HG03460 (cell line): ENCODE measurements around the gene VAMP5.
"Not testable (repeated sequence)": the region's sequence is repeated elsewhere in the genome, so short reads cannot be mapped to it uniquely, and the experiment has no call there.

Source experiments
- ATAC-seq: cut with Tn5 transposase; IDR thresholded peaks from one replicate; pipeline ENCODE4 v1.9.1; 2021; ENCODE audit not compliant: unreplicated experiment

Gene VAMP5

GRCh38 chr2:85600235-85600575, 16.0 kb downstream of the VAMP5 start:
- ATAC-seq, result no peak

- no peak for ATAC-seq
Observed at GRCh38 chr2:85600951-85601770, 16.9 kb downstream of the VAMP5 start.

GRCh38 chr2:85601771-85602475, 17.7 kb downstream of the VAMP5 start:
- peak; percentile 34 for ATAC-seq

GRCh38 chr2:85602476-85603234, 18.4 kb downstream of the VAMP5 start, which contains the start of gene TMEM150A:
TMEM150A (minus strand) TSS chr2:85602698; CDS start chr2:85601948, 750 bp downstream.
- ATAC-seq, result peak; percentile 97

GRCh38 chr2:85604133-85604444, 19.9 kb downstream of the VAMP5 start:
- not testable (repeated sequence) for ATAC-seq

GRCh38 chr2:85604568-85605339, 20.5 kb downstream of the VAMP5 start:
- no peak for ATAC-seq

- ATAC-seq, result no peak
Observed at GRCh38 chr2:85605406-85606115, 21.3 kb downstream of the VAMP5 start.

GRCh38 chr2:85606116-85606455, 21.9 kb downstream of the VAMP5 start:
- ATAC-seq, result no peak

GRCh38 chr2:85607268-85608215, 23.3 kb downstream of the VAMP5 start:
- ATAC-seq, result no peak

GRCh38 chr2:85611217-85611704, 27.0 kb downstream of the VAMP5 start:
- peak; percentile 12 for ATAC-seq

GRCh38 chr2:85611705-85612587, 27.7 kb downstream of the VAMP5 start, which contains the start of gene C2orf68:
C2orf68 (minus strand) TSS chr2:85612066; CDS start chr2:85611984, 82 bp downstream.
- peak; percentile 76 for ATAC-seq

- ATAC-seq, result no peak
Observed at GRCh38 chr2:85613717-85614515, 29.7 kb downstream of the VAMP5 start.

GRCh38 chr2:85614757-85615156, 30.5 kb downstream of the VAMP5 start:
- not testable (repeated sequence) for ATAC-seq

- no peak for ATAC-seq
Observed at GRCh38 chr2:85615413-85615728, 31.1 kb downstream of the VAMP5 start.

- not testable (repeated sequence) for ATAC-seq
Observed at GRCh38 chr2:85617723-85618122, 33.5 kb downstream of the VAMP5 start.

- no peak for ATAC-seq
Observed at GRCh38 chr2:85619617-85620016, 35.4 kb downstream of the VAMP5 start.

- no peak for ATAC-seq
Observed at GRCh38 chr2:85621338-85621737, 37.1 kb downstream of the VAMP5 start.
